HEK293 (cell line): ENCODE results near the gene HSD11B1.
A peak's percentile ranks its signal among the peaks of the same experiment; 100 is the strongest.

Source experiments
- ATF2 ChIP-seq: fragments of 450-650 bp; formaldehyde crosslinking; IDR thresholded peaks from 2 replicates; pipeline ENCODE4 v1.5.1; 2016; ENCODE audit warnings: missing biosample characterization, missing genetic modification characterization, low read depth
- CTCF ChIP-seq: fragments of 450-650 bp; formaldehyde crosslinking; IDR thresholded peaks from 2 replicates; pipeline ENCODE4 v1.5.1; 2016; ENCODE audit warnings: missing biosample characterization, missing genetic modification characterization
- PBX3 ChIP-seq: sonication (generic); formaldehyde crosslinking; IDR thresholded peaks from 2 replicates; pipeline ENCODE4 v1.8.1; 2022; ENCODE audit warnings: mild to moderate bottlenecking, moderate library complexity, missing genetic modification reagents
- PRDM10 ChIP-seq: fragments of 450-650 bp; formaldehyde crosslinking; IDR thresholded peaks from 2 replicates; pipeline ENCODE4 v1.5.1; 2016; ENCODE audit warnings: missing biosample characterization, missing genetic modification characterization
- SP2 ChIP-seq: fragments of 450-650 bp; formaldehyde crosslinking; IDR thresholded peaks from 2 replicates; pipeline ENCODE4 v1.5.1; 2016; ENCODE audit warnings: missing biosample characterization, missing genetic modification characterization
- ZFP3 ChIP-seq: fragments of 450-650 bp; formaldehyde crosslinking; IDR thresholded peaks from 2 replicates; pipeline ENCODE4 v1.5.1; 2016; ENCODE audit warnings: low read depth, missing biosample characterization, missing genetic modification characterization
- ZNF133 ChIP-seq: fragments of 450-650 bp; formaldehyde crosslinking; IDR thresholded peaks from 2 replicates; pipeline ENCODE4 v1.5.1; 2016; ENCODE audit warnings: missing biosample characterization, missing genetic modification characterization
- ZNF148 ChIP-seq: fragments of 450-650 bp; formaldehyde crosslinking; IDR thresholded peaks from 2 replicates; pipeline ENCODE4 v1.5.0; 2017; ENCODE audit warnings: missing biosample characterization, missing genetic modification characterization, borderline replicate concordance
- ZNF169 ChIP-seq: fragments of 450-650 bp; formaldehyde crosslinking; IDR thresholded peaks from 2 replicates; pipeline ENCODE4 v1.5.1; 2016; ENCODE audit warnings: missing biosample characterization, missing genetic modification characterization
- ZNF416 ChIP-seq: fragments of 450-650 bp; formaldehyde crosslinking; IDR thresholded peaks from 2 replicates; pipeline ENCODE4 v1.5.1; 2016; ENCODE audit warnings: missing biosample characterization, missing genetic modification characterization
- ZNF513 ChIP-seq: fragments of 450-650 bp; IDR thresholded peaks from 2 replicates; pipeline ENCODE4 v1.5.1; 2018; ENCODE audit warnings: missing biosample characterization, missing genetic modification characterization
- ZNF530 ChIP-seq: fragments of 450-650 bp; formaldehyde crosslinking; IDR thresholded peaks from 2 replicates; pipeline ENCODE4 v1.5.1; 2016; ENCODE audit warnings: low read depth, missing biosample characterization, missing genetic modification characterization
- ZNF792 ChIP-seq: fragments of 450-650 bp; formaldehyde crosslinking; IDR thresholded peaks from 2 replicates; pipeline ENCODE4 v1.5.1; 2016; ENCODE audit warnings: missing biosample characterization, missing genetic modification characterization
- ZNF843 ChIP-seq: fragments of 450-650 bp; formaldehyde crosslinking; IDR thresholded peaks from 2 replicates; pipeline ENCODE4 v1.5.1; 2016; ENCODE audit warnings: missing biosample characterization, missing genetic modification characterization

GRCh38 chr1:209780268-209780667, 75.6 kb downstream of the HSD11B1 start:
- no peak for TF ChIP-seq ZNF416
- no peak for TF ChIP-seq CTCF (tag by site-specific recombination)
- no peak for TF ChIP-seq ZNF133
- TF ChIP-seq ZNF169 (tag by site-specific recombination), result no peak
- peak; percentile 31; the same call in 1 of the 2 replicates for TF ChIP-seq PRDM10 (tag by site-specific recombination)
- TF ChIP-seq ZNF513 (tag by site-specific recombination), result no peak
- TF ChIP-seq ZNF843 (tag by site-specific recombination), result no peak
- no peak for TF ChIP-seq ZNF792
- TF ChIP-seq ZFP3 (tag by site-specific recombination), result no peak
- no peak for TF ChIP-seq ZNF530 (tag by site-specific recombination)
- no peak for TF ChIP-seq ZNF148
- TF ChIP-seq SP2, result no peak
- TF ChIP-seq ATF2 (tag by site-specific recombination), result no peak
- no peak for TF ChIP-seq PBX3 (CRISPR knock-in tag)
